D341Med (cell line): ENCODE data around the gene ZBTB20.
A peak's percentile ranks its signal among the peaks of the same experiment; 100 is the strongest.

ENCODE experiments used
- DNase-seq: peaks from one replicate; pipeline ENCODE4 v3.0.0; 2012; ENCODE audit warnings: low spot score

ZBTB20 gene

GRCh38 chr3:115087512-115087911 lies 59.6 kb downstream of the ZBTB20 start:
- DNase-seq, result no peak

DNA sequence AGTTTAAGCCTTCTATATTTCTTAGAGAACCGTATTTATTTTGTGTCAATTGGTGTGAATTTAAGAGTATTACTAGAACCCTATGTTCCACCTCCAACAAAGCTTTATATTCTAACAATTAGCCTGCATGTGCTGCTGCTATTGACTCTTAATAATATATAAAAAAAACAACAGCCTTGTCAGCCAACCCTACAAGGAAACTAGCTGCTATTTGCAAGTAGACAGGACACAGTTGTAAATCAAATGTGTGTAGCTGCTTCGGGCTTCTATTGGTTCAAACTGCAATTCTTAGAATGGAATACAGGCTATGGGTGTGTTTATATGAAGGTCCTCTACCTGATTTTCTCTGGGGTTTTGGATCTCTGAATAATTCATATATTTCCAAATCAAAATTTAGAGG lies 60.7 kb downstream of the ZBTB20 start:
- no peak for DNase-seq

GRCh38 chr3:115085197-115085865 lies 61.8 kb downstream of the ZBTB20 start:
- no peak for DNase-seq

GRCh38 chr3:115084686-115085085 lies 62.4 kb downstream of the ZBTB20 start:
- no peak for DNase-seq

DNA sequence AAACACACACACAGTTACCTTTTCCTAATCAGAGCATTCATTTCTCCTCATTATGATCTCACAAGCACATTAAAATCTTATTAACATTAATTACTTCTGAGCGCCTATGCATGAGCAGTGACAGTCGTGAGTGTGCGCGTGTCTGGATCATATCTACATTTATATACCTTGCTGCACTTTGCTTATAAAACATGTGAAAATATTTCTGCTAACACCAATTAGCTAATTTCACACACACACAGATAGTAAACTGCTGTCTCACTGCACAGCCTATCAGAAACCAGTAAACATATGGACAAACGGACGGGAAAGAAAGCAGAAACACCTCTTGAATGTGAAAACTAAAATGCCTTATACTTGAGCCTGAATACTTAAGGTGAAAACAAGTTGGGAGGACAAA lies 64.8 kb downstream of the ZBTB20 start:
- no peak for DNase-seq

GRCh38 chr3:115081444-115081843 lies 65.6 kb downstream of the ZBTB20 start:
- no peak for DNase-seq

- DNase-seq, result no peak
Observed at GRCh38 chr3:115077501-115078250, 69.4 kb downstream of the ZBTB20 start.

DNA sequence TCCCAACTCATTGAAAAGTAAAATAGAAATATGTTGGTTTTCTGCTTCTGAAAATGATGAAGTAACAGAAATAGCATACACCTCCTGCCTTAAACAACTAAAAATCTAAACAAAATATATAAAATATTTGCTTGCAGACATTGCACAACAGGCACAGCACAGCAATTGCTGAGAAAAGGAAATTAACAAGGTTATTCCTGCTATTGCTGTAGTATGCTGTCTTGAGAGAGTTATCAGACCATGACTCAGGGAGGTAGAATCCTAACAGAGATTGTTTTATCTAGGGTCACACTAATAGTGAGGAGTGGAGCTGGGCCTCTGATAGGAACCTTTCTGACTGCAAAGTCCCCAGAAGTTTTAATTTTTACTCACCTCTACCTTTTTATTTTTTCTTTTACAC lies 72.6 kb downstream of the ZBTB20 start:
- no peak for DNase-seq

GRCh38 chr3:115072265-115073021 lies 74.6 kb downstream of the ZBTB20 start:
- DNase-seq, result no peak

- DNase-seq, result no peak
Observed at GRCh38 chr3:115071601-115072000, 75.5 kb downstream of the ZBTB20 start.

DNA sequence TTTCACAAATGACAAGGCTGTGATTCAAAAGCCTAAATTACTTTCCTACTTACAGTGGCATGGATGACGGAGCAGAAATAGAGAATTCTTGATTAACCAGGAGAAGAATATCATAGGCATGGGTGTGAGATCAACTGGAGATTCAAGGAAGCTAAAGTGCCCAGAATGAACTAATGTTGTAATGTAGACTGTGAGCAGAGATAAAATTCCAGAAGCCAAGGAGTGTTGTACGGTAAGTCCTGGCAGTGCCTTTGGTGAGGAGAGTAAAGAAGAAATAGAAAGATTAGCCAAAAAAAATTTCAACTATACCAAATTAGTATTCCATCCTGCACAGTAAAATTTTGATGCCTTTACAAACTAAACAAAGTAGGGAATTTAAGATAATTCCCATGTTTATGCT lies 75.9 kb downstream of the ZBTB20 start:
- no peak for DNase-seq

- DNase-seq, result no peak
Observed at GRCh38 chr3:115068799-115069198, 78.3 kb downstream of the ZBTB20 start.

- DNase-seq, result no peak
Observed at GRCh38 chr3:115062412-115062956, 84.6 kb downstream of the ZBTB20 start.

GRCh38 chr3:115062009-115062408 lies 85.1 kb downstream of the ZBTB20 start:
- no peak for DNase-seq

- no peak for DNase-seq
Observed at GRCh38 chr3:115052906-115053305, 94.2 kb downstream of the ZBTB20 start.

DNA sequence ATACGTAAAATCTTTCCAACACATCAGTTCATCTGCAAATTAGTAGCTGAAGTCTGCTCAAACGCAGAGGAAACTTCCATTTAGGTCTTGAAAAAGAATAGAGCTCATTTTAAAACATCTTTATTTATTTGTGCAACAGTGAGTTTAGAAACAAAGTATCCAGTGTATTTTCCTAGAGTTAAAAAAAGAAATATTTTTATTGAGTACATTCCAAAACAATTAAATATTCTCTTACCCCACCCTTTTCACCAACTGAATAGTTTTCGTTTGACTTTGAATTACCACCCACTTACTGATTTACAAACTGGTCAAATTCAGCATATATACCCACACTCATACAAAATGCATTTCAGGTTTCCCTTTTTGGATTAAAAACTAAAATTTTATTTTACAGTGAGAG lies 104.7 kb downstream of the ZBTB20 start:
- DNase-seq, result no peak

DNA sequence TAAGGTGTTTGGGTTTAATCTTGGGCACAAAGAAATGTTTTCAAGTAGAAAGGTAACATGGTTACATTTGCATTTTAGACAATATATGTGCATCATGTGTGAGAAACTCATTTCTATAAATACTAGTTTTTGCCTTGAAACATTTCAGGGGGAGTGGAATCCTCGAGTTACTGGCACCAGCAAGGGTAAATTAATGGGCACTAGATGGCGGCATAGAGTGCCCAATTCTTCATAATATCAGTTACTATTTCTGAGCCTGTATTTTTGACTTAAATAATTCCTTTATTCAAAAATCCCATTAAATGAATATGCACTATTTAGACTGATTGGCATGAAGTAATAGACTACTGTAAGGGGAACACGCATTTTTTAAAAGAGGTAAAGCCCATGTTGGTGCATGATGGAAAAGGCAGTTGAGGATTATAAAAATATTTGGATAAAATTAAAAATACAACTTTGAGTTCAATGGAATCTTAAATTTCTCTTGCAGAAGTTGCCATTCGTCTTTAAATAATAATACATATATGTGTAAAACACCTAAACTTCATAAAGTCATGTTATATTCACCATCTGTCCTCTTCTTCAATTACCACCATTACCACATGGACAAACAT lies 106.3 kb downstream of the ZBTB20 start:
- DNase-seq, result peak; percentile 41

DNA sequence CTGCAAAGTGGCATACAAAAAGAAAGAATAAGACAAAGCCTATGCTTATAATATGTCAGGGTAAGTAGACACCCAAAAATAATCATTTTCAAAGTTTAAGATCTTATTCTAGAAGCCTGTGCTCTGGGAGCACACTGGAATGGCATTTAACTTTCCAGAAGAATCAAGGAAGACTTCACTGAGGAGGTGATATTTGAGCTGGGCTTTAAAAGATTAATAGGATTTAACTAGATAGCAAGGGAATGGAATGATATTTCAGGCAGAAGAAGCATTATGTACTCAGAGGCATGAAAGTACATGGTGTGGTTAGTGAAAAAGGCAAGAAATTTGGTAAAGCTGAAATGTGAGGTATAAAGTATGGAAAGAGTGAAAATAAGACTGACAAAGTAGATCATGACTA lies 106.8 kb downstream of the ZBTB20 start:
- DNase-seq, result no peak

GRCh38 chr3:115038817-115039216 lies 108.3 kb downstream of the ZBTB20 start:
- DNase-seq, result no peak

DNA sequence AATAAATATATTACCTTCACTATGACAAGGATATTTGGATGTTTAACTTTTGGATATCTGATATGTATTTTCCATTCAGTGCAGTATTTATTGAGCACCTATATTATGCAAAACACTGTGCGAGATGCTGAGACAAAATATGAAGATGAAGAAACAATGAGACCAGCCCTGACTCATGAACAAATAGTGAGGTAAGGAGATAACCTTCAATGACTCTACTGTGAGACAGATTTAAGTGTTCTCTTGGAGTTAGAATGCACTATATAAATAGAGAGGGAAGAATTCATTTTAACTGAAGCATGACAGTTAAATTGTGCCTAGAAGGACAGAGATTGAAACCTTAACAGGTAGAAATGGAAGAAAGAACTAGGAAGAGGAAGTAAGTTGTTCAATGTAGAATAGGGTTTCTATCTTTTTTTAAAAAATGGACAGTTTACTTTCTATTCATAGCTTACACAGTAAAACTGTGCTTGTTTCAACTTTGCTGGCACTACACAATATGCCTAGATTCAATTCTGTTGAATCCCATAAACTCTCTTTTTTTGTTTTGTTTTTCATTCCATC lies 124.2 kb downstream of the ZBTB20 start:
- DNase-seq, result no peak

DNA sequence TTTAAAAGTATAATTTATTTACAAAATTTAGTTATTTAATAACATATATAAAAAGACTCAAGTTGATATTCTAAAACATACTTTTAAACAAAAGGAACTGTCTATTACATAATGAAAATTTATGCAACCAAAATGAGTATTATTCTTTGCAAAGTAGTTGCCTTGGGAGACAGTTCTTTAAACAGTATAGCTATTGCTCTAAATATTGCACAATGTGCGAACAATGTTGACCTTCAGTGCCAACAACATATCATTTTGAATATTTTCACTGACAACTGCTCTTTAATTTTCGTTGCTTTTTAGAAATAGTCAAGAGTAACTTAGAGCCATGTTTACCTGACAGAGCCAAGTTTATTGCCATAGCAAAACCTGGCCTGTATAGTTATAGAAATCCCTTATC lies 124.9 kb downstream of the ZBTB20 start:
- DNase-seq, result no peak

- DNase-seq, result no peak
Observed at GRCh38 chr3:115021061-115021460, 126.0 kb downstream of the ZBTB20 start.
